NCI-H146 treated with DMSO at 0.1 percent for 48 hours (cell line): ENCODE data around the gene SPATA13.

Experiments used
- DNase-seq: peaks from one replicate; lab custom pipeline; 2025; ENCODE audit not compliant: unreplicated experiment; lab: John Stamatoyannopoulos, UW

Gene SPATA13

GRCh38 chr13:24353736-24354135 is 193.2 kb downstream of the SPATA13 start:
- no peak for DNase-seq

GRCh38 chr13:24355103-24355502 is 194.6 kb downstream of the SPATA13 start:
- DNase-seq = no peak

- no peak for DNase-seq
These were observed 195.8 kb downstream of the SPATA13 start for GRCh38 chr13:24356270-24356669.
